ENCODE results near the gene LCA5L. TPM values are rescaled to one million over a fixed set of nuclear protein-coding genes. Genes with fewer than 3 reads are reported as not detected.

LCA5L gene
- total and polyA plus RNA-seq, 2 donors (not counting 1 experiment from before 2014, with no cell fraction given) = 0.62 TPM; not detected in 1

DNA sequence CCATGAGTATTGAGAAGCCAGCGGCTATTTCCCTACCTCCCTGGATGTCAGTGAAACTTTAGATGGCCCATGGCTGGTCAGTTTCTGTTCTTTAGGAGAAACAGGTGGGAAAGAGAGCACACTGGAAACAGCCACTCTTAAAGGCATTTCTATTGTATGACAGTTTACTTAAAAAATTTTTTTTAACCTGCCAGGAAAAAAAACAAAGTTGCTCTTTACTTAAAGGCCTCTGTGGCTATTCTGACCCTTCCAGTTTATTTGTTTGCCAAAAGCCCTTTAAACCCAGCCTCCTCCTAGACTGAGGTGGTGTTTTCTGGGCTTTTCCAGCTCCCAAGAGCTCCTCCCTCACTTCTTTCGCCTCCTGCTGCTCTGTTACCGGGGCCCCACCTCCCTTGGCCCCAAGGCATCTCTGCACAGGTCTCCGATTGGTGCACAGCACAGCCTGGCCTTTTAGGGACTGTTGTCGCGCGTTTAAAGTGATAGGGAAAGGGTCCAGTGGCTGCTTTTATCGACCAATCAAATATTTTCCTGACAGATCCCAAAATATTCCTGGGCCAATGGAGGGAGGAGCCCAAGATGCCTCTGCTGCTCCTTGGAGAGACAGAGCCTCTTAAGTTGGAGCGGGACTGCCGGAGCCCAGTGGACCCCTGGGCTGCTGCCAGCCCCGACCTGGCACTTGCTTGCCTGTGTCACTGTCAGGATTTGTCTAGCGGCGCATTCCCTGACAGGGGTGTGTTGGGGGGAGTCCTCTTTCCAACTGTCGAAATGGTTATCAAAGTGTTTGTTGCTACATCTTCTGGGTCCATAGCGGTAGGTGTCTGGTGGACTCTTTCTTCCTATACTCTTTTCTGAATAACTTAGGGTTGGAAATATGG, 6.0 kb upstream of the LCA5L start, which contains the start of gene SH3BGR:
Gene SH3BGR (plus strand): TSS at position 639 of the 875 bp plus-strand sequence. CDS start 127 bp downstream, at position 766.
- no peak for ATAC-seq (ENCODE audit: low read depth)
- CTCF ChIA-PET = no interaction called here
- Mint-ChIP-seq H3K27ac (no peak within 1 kb of the TSS), H3K27me3 (peaks cover 13% of the 10 kb centered on the region), H3K4me3 (no peak within 1 kb of the TSS), H3K4me1 (no peaks in the 10 kb centered on the region), H3K9me3 (ENCODE audit: insufficient read depth) (no peaks in the 10 kb centered on the region)
- H3K4me3 ChIP-seq (ENCODE audit: control extremely low read depth in 1 of 5, extremely low read depth in 1 of 5, insufficient read depth in 1 of 5, low read depth in 2 of 5, low read length in 4 of 5) = no peak within 1 kb of the TSS
- TF ChIP-seq, protein P1, sequence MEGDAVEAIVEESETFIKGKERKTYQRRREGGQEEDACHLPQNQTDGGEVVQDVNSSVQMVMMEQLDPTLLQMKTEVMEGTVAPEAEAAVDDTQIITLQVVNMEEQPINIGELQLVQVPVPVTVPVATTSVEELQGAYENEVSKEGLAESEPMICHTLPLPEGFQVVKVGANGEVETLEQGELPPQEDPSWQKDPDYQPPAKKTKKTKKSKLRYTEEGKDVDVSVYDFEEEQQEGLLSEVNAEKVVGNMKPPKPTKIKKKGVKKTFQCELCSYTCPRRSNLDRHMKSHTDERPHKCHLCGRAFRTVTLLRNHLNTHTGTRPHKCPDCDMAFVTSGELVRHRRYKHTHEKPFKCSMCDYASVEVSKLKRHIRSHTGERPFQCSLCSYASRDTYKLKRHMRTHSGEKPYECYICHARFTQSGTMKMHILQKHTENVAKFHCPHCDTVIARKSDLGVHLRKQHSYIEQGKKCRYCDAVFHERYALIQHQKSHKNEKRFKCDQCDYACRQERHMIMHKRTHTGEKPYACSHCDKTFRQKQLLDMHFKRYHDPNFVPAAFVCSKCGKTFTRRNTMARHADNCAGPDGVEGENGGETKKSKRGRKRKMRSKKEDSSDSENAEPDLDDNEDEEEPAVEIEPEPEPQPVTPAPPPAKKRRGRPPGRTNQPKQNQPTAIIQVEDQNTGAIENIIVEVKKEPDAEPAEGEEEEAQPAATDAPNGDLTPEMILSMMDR (IDR thresholded peaks at IDR 0.05) = no peak
- no peak for TF ChIP-seq EZH2 (IDR thresholded peaks at IDR 0.05; ENCODE audit: borderline replicate concordance, insufficient read depth, low read depth, low read length, poor library complexity, severe bottlenecking)
- no peaks in the 10 kb centered on the region for H4K20me1 ChIP-seq (ENCODE audit: control insufficient read depth, insufficient read depth, low read length, poor library complexity, severe bottlenecking)
- peaks cover 0 to 4% (median 0%) of the 10 kb centered on the region in 4 experiments for H3K27me3 ChIP-seq (replicated peaks in 1 of 4; ENCODE audit: control extremely low read depth in 1 of 4, control insufficient read depth in 3 of 4, insufficient read depth in 4 of 4, low read length in 3 of 4)
- H3K4me2 ChIP-seq (replicated peaks; ENCODE audit: low read depth, low read length, poor library complexity, severe bottlenecking) = no peak within 1 kb of the TSS
- no peaks in the 10 kb centered on the region for H3K9me3 ChIP-seq (ENCODE audit: control extremely low read depth in 1 of 3, control insufficient read depth in 2 of 3, insufficient read depth in 1 of 3, low read length in 2 of 3)
- no peak within 1 kb of the TSS for H3K9ac ChIP-seq (ENCODE audit: low read length)
- H3K79me2 ChIP-seq (ENCODE audit: control insufficient read depth, insufficient read depth, low read length) = no peaks in the 10 kb centered on the region
- no peak within 1 kb of the TSS for H2AFZ ChIP-seq (ENCODE audit: insufficient read depth, low read depth, low read length, poor library complexity, severe bottlenecking)
- H3K27ac ChIP-seq (ENCODE audit: low read length in 2 of 2) = no peak within 1 kb of the TSS
- H3K36me3 ChIP-seq (replicated peaks in 1 of 2; ENCODE audit: control extremely low read depth in 1 of 2, control insufficient read depth in 1 of 2, extremely low read depth in 1 of 2, insufficient read depth in 2 of 2, low read length in 1 of 2) = no peaks in the 10 kb centered on the region
- H3K4me1 ChIP-seq (ENCODE audit: control insufficient read depth in 2 of 2, insufficient read depth in 2 of 2, low read length in 2 of 2) = no peaks in the 10 kb centered on the region
- POLR2A ChIA-PET = no interaction called here
- DNase-seq = no peak
- intact Hi-C loops (cut with micrococcal nuclease) = no loop called here
- 93% methylated on average over 12 of the region's 15 CpGs for WGBS (ENCODE audit: insufficient coverage)

DNA sequence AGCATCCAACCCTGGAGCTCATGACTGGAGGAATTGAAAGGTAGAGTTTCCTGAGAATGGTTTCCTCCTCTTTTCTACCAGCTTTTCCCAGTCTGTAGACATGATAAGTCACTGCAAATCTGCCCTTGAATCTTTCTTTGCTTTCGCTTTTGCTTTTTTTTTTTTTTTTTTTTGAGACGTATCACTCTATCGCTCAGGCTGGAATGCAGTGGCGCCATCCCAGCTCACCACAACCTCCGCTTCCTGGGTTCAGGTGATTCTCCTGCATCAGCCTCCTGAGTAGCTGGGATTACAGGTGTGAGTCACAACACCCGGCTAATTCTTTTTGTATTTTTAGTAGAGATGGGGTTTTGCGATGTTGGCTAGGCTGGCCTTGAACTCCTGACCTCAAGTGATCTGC, 1.7 kb upstream of the LCA5L start:
- no peak for ATAC-seq (ENCODE audit: low read depth)
- Histone ChIP-seq H2AFZ (ENCODE audit: insufficient read depth, low read depth, low read length, poor library complexity, severe bottlenecking) (no peak overlapping the region), H3K4me2 (replicated peaks; ENCODE audit: low read depth, low read length, poor library complexity, severe bottlenecking) (no peak overlapping the region), H3K27me3 (replicated peaks in 1 of 4; ENCODE audit: control extremely low read depth in 1 of 4, control insufficient read depth in 3 of 4, insufficient read depth in 4 of 4, low read length in 3 of 4) (peaks cover 0 to 4% (median 0%) of the 10 kb centered on the region in 4 experiments), H4K20me1 (ENCODE audit: control insufficient read depth, insufficient read depth, low read length, poor library complexity, severe bottlenecking) (no peaks in the 10 kb centered on the region), H3K79me2 (ENCODE audit: control insufficient read depth, insufficient read depth, low read length) (no peaks in the 10 kb centered on the region), H3K36me3 (replicated peaks in 1 of 2; ENCODE audit: control extremely low read depth in 1 of 2, control insufficient read depth in 1 of 2, extremely low read depth in 1 of 2, insufficient read depth in 2 of 2, low read length in 1 of 2) (no peaks in the 10 kb centered on the region), H3K9me3 (ENCODE audit: control extremely low read depth in 1 of 3, control insufficient read depth in 2 of 3, insufficient read depth in 1 of 3, low read length in 2 of 3) (no peaks in the 10 kb centered on the region), H3K9ac (ENCODE audit: low read length) (no peak overlapping the region), H3K4me1 (ENCODE audit: control insufficient read depth in 2 of 2, insufficient read depth in 2 of 2, low read length in 2 of 2) (peaks cover 6 to 13% of the 10 kb centered on the region in 2 donors), H3K27ac (ENCODE audit: low read length in 2 of 2) (no peak overlapping the region), H3K4me3 (ENCODE audit: control extremely low read depth in 1 of 5, extremely low read depth in 1 of 5, insufficient read depth in 1 of 5, low read depth in 2 of 5, low read length in 4 of 5) (no peak overlapping the region)
- Mint-ChIP-seq H3K9me3 (ENCODE audit: insufficient read depth) (no peaks in the 10 kb centered on the region), H3K27me3 (peaks cover 23% of the 10 kb centered on the region), H3K4me1 (peaks cover 12% of the 10 kb centered on the region), H3K4me3 (no peak overlapping the region), H3K27ac (peak overlapping the region; percentile 50)
- intact Hi-C loops (cut with micrococcal nuclease) = no loop called here
- POLR2A ChIA-PET = interaction anchor here (0.5 kb wide), 1 partner anchor 134 kb away, joined by 7 read pairs; no protein-coding TSS in a partner anchor
- TF ChIP-seq, protein P1 (IDR thresholded peaks at IDR 0.05) = no peak
- TF ChIP-seq EZH2 (IDR thresholded peaks at IDR 0.05; ENCODE audit: borderline replicate concordance, insufficient read depth, low read depth, low read length, poor library complexity, severe bottlenecking) = no peak
- WGBS (ENCODE audit: insufficient coverage) = 100% methylated on average over 5 of the region's 7 CpGs
- no peak for DNase-seq
- CTCF ChIA-PET = interaction anchor here (0.6 kb wide), 1 partner anchor 9 kb away, joined by 5 read pairs; no protein-coding TSS in a partner anchor

Measured in B cell (primary cell).